ENCODE measurements around the gene PIF1.

PIF1 gene

GRCh38 chr15:64809649-64810496, 15.6 kb downstream of the PIF1 start:
- TF ChIP-seq L3MBTL2 (conservative IDR thresholded peaks at IDR 0.05), result no peak
- no peak for TF ChIP-seq LEF1 (IDR thresholded peaks at IDR 0.05; ENCODE audit: borderline replicate concordance)
- TF ChIP-seq FOXM1 (IDR thresholded peaks at IDR 0.05; ENCODE audit: borderline replicate concordance), result no peak
- no peak for TF ChIP-seq TARDBP (IDR thresholded peaks at IDR 0.05)
- TF ChIP-seq BHLHE40 (IDR thresholded peaks at IDR 0.05; ENCODE audit: borderline replicate concordance), result no peak
- no peak for TF ChIP-seq HDGF (IDR thresholded peaks at IDR 0.05; ENCODE audit: borderline replicate concordance)
- TF ChIP-seq ELF4 (IDR thresholded peaks at IDR 0.05), result no peak
- TF ChIP-seq FOXK2 (IDR thresholded peaks at IDR 0.05), result no peak
- TF ChIP-seq PKNOX1 (IDR thresholded peaks at IDR 0.05), result no peak
- TF ChIP-seq SP1 (IDR thresholded peaks at IDR 0.05), result no peak
- no peak for TF ChIP-seq SUZ12 (IDR thresholded peaks at IDR 0.05)
- no peak for TF ChIP-seq CTBP1 (IDR thresholded peaks at IDR 0.05; ENCODE audit: borderline replicate concordance)
- TF ChIP-seq FOXA1 (IDR thresholded peaks at IDR 0.05), result no peak
- TF ChIP-seq ARNT (IDR thresholded peaks at IDR 0.05), result no peak
- no peak for TF ChIP-seq NFRKB (IDR thresholded peaks at IDR 0.05)
- TF ChIP-seq ZNF384 (IDR thresholded peaks at IDR 0.05), result no peak
- POLR2A ChIA-PET, result interaction anchor here (1.0 kb wide), 1 partner anchor 16 kb away, joined by 3 read pairs; the partner anchor contains the start of gene PIF1
- CTCF ChIA-PET, result interaction anchor here (0.6 to 4.0 kb wide), 16 partner anchors 8 to 212 kb away, joined by 3 to 23 read pairs (median 4); partner anchors contain the start of gene PIF1
- peak; percentile 79 for DNase-seq (ENCODE audit: extremely low spot score)

DNA sequence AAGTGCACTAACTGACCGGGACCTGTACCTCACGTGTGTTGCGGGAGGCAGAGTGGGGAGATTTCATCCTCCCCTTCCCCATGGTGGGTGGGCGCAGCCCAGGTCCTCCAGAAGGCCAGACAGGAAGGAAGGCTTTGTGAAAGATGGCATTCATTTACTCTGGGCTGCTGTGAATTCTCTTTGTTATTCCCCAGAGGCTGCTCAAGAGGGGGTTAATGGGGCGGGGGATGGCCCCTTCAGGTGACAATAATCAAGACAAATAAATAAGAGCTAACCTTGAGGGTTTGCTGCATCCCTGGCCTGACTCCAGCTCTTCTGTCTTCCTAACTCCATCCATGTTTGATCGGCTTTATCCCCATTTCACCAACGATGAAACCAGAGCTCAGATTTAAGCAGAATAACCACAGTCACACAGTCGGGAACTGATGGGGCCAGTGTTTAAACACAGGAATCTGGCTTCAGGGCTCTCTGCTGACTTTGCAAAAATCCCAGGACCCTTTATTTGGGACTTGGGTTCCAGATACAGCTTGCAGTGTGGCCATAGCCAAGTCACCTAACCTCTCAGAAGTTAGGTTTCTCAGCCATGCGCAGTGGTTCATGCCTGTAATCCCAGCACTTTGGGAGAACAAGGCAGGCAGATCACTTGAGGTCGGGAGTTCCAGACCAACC, 16.5 kb downstream of the PIF1 start:
- DNase-seq (ENCODE audit: extremely low spot score), result no peak
- TF ChIP-seq FOXA1 (IDR thresholded peaks at IDR 0.05), result no peak
- no peak for TF ChIP-seq CTBP1 (IDR thresholded peaks at IDR 0.05; ENCODE audit: borderline replicate concordance)
- no peak for TF ChIP-seq FOXK2 (IDR thresholded peaks at IDR 0.05)
- TF ChIP-seq BHLHE40 (IDR thresholded peaks at IDR 0.05; ENCODE audit: borderline replicate concordance), result no peak
- TF ChIP-seq TARDBP (IDR thresholded peaks at IDR 0.05), result no peak
- no peak for TF ChIP-seq SP1 (IDR thresholded peaks at IDR 0.05)
- no peak for TF ChIP-seq NFRKB (IDR thresholded peaks at IDR 0.05)
- no peak for TF ChIP-seq SUZ12 (IDR thresholded peaks at IDR 0.05)
- no peak for TF ChIP-seq HDGF (IDR thresholded peaks at IDR 0.05; ENCODE audit: borderline replicate concordance)
- TF ChIP-seq ZNF384 (IDR thresholded peaks at IDR 0.05), result no peak
- no peak for TF ChIP-seq L3MBTL2 (conservative IDR thresholded peaks at IDR 0.05)
- TF ChIP-seq ELF4 (IDR thresholded peaks at IDR 0.05), result no peak
- ChIA-PET POLR2A (interaction anchor here (1.0 kb wide), 1 partner anchor 17 kb away, joined by 3 read pairs; the partner anchor contains the start of gene PIF1), CTCF (interaction anchor here (0.6 to 4.0 kb wide), 12 partner anchors 17 to 388 kb away, joined by 3 to 23 read pairs (median 4); partner anchors contain the start of gene PIF1)

DNA sequence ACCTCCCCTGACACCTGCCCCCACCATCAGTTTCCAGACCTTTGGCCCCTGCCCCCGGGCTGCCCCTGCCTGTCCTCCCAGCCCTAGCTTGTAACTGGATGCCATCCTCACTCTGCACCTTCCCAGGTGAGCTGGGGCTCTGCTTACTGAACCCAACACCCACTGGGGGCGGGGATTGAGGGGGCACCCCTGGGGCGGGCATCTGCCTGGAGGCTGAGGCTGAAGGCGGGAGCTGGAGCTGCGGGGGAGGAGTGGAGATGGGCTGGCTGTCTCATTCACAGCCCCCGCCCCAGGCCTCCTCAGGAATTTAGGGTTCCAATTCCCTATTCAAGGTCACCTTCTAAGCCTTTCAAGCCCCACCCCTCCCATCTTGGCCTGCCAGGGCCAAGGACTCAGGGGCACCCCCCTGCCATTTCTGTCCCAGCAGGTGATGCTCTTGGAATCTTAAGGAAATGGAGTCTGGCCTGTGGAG, 17.7 kb downstream of the PIF1 start:
- ChIA-PET POLR2A (interaction anchor here (0.9 kb wide), 1 partner anchor 11 kb away, joined by 3 read pairs; no protein-coding TSS in a partner anchor), CTCF (interaction anchor here (2.8 to 4.0 kb wide), 2 partner anchors 76 to 80 kb away, joined by 13 to 23 read pairs; no protein-coding TSS in a partner anchor)
- no peak for DNase-seq (ENCODE audit: extremely low spot score)
- TF ChIP-seq ELF4 (IDR thresholded peaks at IDR 0.05), result no peak
- TF ChIP-seq BHLHE40 (IDR thresholded peaks at IDR 0.05; ENCODE audit: borderline replicate concordance), result no peak
- no peak for TF ChIP-seq CTBP1 (IDR thresholded peaks at IDR 0.05; ENCODE audit: borderline replicate concordance)

DNA sequence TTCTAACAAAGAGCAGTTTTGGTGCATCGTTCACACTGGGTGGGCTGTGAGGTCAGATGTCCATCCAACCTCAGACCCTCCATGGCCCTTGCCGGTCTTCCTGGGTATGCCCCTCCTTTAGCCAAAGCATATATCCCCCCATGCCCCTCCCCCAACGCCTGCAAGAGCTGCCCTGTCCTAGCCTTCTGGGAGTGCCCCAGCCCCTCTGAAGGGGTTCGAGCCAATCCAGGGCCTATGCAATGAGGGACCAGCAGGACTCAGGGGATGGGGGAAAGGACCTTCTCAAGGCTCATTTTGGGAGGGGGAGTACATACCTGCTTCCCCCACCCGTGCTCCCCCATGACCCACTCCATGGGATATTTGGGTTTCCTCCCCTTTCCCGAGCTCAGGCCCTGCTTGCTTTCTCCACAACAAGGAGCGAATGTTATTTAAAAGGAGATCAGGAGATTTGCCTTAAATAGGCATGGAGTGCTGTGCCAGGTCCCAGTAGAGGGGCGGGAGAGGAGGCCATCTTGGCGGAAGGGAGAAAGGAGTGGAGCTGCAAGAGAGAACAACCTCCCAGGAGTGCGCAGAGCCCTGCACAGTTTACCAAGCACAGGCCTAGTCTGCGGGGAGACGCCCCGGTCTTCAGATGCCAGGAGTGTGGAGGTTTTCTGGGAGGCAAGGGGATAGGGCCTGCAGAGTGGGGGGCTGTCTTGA, 18.2 kb downstream of the PIF1 start:
- CTCF ChIA-PET, result interaction anchor here (4.0 kb wide), 1 partner anchor 75 kb away, joined by 23 read pairs; no protein-coding TSS in a partner anchor
- POLR2A ChIA-PET, result no interaction called here
- TF ChIP-seq FOXA1 (IDR thresholded peaks at IDR 0.05) (no peak), FOXM1 (IDR thresholded peaks at IDR 0.05; ENCODE audit: borderline replicate concordance) (no peak), TARDBP (IDR thresholded peaks at IDR 0.05) (no peak)
- DNase-seq (ENCODE audit: extremely low spot score), result no peak

- DNase-seq (ENCODE audit: extremely low spot score), result no peak
- TF ChIP-seq HDGF (IDR thresholded peaks at IDR 0.05; ENCODE audit: borderline replicate concordance), result no peak
- no peak for TF ChIP-seq PKNOX1 (IDR thresholded peaks at IDR 0.05)
- TF ChIP-seq ELF4 (IDR thresholded peaks at IDR 0.05), result no peak
- TF ChIP-seq SUZ12 (IDR thresholded peaks at IDR 0.05), result no peak
- no peak for TF ChIP-seq BHLHE40 (IDR thresholded peaks at IDR 0.05; ENCODE audit: borderline replicate concordance)
- no peak for TF ChIP-seq TARDBP (IDR thresholded peaks at IDR 0.05)
- ChIA-PET CTCF (interaction anchor here (0.6 kb wide), 1 partner anchor 205 kb away, joined by 3 read pairs; no protein-coding TSS in a partner anchor), POLR2A (no interaction called here)
These were observed 18.9 kb downstream of the PIF1 start for GRCh38 chr15:64806509-64806908.

DNA sequence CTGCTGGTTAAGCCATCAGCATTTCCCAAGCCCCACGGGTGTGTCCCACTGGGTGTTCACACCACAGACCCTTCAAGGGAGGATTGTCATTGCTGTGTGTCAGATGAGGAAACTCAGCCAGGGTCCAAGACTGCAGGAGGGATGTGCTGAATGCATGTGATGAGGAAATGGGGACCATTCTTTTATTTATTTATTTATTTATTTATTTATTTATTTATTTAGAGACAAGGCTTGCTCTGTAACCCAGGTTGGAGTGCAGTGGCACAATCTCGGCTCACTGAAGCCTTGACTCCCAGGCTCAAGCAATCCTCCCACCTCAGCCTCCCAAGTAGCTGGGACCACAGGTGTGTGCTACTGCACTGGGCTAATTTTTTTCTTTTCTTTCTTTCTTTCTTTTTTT, 20.8 kb downstream of the PIF1 start:
- no peak for DNase-seq (ENCODE audit: extremely low spot score)
- ChIA-PET POLR2A (interaction anchor here (0.6 kb wide), 1 partner anchor 58 kb away, joined by 3 read pairs; no protein-coding TSS in a partner anchor), CTCF (no interaction called here)
- no peak for TF ChIP-seq CTBP1 (IDR thresholded peaks at IDR 0.05; ENCODE audit: borderline replicate concordance)
- TF ChIP-seq FOXA1 (IDR thresholded peaks at IDR 0.05), result no peak
- TF ChIP-seq ELF4 (IDR thresholded peaks at IDR 0.05), result no peak
- TF ChIP-seq BHLHE40 (IDR thresholded peaks at IDR 0.05; ENCODE audit: borderline replicate concordance), result no peak
- no peak for TF ChIP-seq NFRKB (IDR thresholded peaks at IDR 0.05)
- TF ChIP-seq ARNT (IDR thresholded peaks at IDR 0.05), result no peak
- no peak for TF ChIP-seq HDGF (IDR thresholded peaks at IDR 0.05; ENCODE audit: borderline replicate concordance)
- TF ChIP-seq FOXK2 (IDR thresholded peaks at IDR 0.05), result no peak
- TF ChIP-seq SUZ12 (IDR thresholded peaks at IDR 0.05), result no peak
